Skin epidermis (tissue), 12 donors: ENCODE results near the gene IGBP1.
A peak's percentile ranks its signal among the peaks of the same experiment; 100 is the strongest.
"Not testable (repeated sequence)": the region's sequence is repeated elsewhere in the genome, so short reads cannot be mapped to it uniquely, and the experiment has no call there.

Source experiments
- H3K27ac ChIP-seq, 21 experiments: fragments of 200-600 bp; sonication (generic) in 11 of 21; one replicate each; pipeline ENCODE4 v1.5.0; 2020; ENCODE audit warnings: mild to moderate bottlenecking in 3 of 21, inconsistent platforms in 2 of 21, moderate library complexity in 2 of 21
- H3K4me3 ChIP-seq, 7 experiments: fragments of 200-600 bp; sonication (generic) in 2 of 7; one replicate each; pipeline ENCODE4 v1.5.0; 2020; ENCODE audit warnings: inconsistent platforms in 2 of 7, mild to moderate bottlenecking in 2 of 7, moderate library complexity in 1 of 7

The IGBP1 gene

GRCh38 chrX:70141373-70141772 lies 8.1 kb downstream of the IGBP1 start:
- H3K4me3 ChIP-seq: no peak overlapping the region
- H3K27ac ChIP-seq: no peak overlapping the region

DNA sequence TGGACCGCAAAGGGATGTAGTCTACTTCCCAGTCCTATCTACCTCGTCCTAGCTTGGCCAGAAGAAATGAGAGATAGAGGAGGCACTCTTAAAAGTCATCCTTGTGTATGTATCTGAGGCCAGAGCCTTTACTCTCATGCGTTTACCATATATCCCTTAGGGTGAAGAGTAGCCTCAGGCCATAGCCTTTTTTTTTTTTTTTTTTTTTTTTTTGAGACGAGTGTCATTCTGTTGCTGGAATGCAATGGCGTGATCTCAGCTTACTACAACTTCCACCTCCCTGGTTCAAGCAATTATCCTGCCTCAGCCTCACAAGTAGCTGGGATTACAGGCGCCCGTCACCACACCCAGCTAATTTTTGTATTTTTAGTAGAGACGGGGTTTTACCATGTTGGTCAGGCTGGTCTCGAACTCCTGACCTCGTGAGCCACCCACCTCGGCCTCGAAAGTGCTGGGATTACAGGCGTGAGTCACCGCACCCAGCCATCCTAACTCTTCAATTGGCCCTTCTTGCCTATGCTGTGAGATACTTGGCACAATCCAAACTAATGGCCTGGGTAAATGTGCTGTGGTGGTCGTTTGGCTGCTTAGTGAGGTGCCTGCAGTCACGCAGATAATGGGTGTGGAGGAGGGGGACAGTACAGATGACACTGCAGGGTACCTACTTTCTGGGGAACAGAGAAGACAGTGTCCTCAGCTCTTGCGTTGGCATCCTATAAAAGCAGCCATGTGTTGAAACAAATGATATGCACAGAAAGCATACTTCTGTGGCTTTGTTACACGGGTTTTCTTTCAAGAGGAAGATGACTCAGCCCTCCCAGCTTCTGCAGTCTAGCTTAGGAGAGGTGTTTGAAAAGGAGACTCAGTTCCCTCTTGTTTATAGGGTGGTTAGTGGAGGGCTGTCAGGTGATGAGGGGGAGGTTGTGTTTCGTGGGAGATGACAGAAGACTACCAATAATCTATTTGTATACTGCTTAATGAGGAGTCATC lies 33.6 kb downstream of the IGBP1 start:
- no peak overlapping the region for H3K4me3 ChIP-seq

DNA sequence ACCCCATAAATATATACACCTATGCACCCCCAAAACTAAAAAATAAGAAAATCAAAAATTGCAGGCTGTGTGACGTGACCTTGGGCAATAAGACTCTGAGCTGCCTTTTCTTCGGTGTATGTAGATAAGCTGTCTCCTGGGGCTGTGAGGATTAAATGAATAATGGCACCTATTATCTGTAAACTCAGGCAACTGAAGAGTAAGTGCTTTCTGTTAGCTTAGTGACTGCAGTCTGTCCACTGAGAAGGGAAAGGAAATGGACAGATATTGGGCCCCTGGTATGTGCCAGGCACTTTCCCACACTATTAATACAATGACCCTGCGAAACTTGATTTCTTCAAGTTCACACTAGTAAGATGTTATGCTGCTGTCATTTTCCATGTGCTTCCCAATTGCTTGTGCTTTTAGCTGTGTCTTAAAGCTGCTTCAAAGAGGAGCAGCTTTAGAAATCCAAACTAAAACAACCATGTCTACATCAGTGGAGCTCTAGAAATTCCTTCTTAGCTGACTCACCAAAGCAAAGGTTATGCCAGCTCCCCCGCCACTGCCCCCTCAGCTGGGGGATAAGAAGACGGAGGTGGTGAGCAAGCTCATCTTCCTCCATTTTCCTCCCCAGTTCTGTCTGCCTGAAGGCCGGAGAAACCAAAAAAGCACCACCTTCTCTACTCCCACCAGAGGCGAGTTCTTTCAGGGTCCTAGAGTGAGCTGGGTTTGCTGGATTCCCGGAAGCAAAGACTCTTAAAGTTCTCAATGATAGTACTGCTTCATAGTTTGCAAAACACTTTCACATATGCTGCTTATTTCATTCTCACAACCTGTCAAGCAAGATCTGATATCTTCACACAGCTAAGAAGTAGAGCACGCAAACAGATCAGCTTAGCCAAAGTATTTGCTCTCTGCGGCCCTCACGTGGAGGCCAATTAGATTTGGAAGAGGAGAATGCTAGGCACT lies 35.3 kb downstream of the IGBP1 start:
- peak overlapping the region in 1 of 7 experiments; percentile 8 for H3K4me3 ChIP-seq
- H3K27ac ChIP-seq: peak overlapping the region in 8 of 21 experiments; percentile 11 to 65 (median 32)

More for the DNA sequence above, 33.6 kb downstream of the IGBP1 start:
- H3K27ac ChIP-seq: peak overlapping the region in 1 of 21 experiments; percentile 8

- Histone ChIP-seq H3K4me3 (no peak overlapping the region), H3K27ac (peak overlapping the region in 1 of 21 experiments; percentile 36)
Observed at GRCh38 chrX:70169281-70169680, 36.0 kb downstream of the IGBP1 start.

DNA sequence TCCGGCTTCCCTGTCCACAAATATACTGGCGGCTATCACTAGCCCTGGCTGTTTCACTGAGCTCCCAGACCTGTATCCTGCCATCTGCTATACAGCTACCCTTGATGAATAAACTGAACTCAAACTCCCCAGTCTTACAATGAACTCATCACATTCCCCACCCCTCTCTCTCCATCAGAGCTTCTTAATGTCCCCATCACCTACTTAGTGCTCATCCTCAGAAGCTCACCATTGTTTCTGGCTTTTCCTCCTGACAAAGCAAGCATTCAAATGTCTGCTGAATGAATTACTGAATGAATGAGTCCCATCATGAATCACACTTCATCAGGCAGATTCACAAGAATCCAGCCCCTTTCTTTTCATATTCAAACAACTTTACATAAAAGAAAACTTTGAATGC lies 38.4 kb downstream of the IGBP1 start:
- Histone ChIP-seq H3K27ac (no peak overlapping the region), H3K4me3 (no peak overlapping the region)

GRCh38 chrX:70172221-70172620 lies 39.0 kb downstream of the IGBP1 start:
- H3K27ac ChIP-seq: no peak overlapping the region

GRCh38 chrX:70172964-70173363 lies 39.7 kb downstream of the IGBP1 start:
- Histone ChIP-seq H3K4me3 (no peak overlapping the region), H3K27ac (no peak overlapping the region)

More at GRCh38 chrX:70172221-70172620, 39.0 kb downstream of the IGBP1 start:
- no peak overlapping the region for H3K4me3 ChIP-seq

- no peak overlapping the region for H3K4me3 ChIP-seq
- H3K27ac ChIP-seq: no peak overlapping the region
Observed at GRCh38 chrX:70174754-70175153, 41.5 kb downstream of the IGBP1 start.

- no peak overlapping the region for H3K4me3 ChIP-seq
- H3K27ac ChIP-seq: no peak overlapping the region
Observed at GRCh38 chrX:70175338-70175737, 42.1 kb downstream of the IGBP1 start.

GRCh38 chrX:70176938-70177533 lies 43.8 kb downstream of the IGBP1 start, which contains the start of gene DGAT2L6:
DGAT2L6 (plus strand) TSS chrX:70177483; CDS start chrX:70177583, 100 bp downstream.
- Histone ChIP-seq H3K27ac (no peak within 1 kb of the TSS), H3K4me3 (no peak within 1 kb of the TSS)

DNA sequence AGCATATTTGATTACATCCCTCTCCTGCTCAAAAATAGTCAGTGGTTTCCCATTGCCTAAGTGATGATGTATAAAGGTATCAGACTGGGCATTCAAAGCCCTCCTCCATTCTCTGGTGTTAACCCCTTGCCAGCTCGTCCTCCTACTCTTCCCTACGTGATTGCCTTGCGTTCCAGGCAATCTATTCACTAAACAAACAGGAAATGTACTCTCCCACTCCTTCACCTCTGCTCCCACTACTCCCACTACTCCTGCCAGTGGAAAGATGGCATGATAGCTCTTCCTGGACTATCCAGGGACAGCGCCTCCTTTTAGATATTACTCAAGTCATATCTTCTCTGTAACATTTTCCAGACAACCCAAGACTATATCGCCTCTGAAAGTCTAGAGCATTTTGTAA lies 49.8 kb downstream of the IGBP1 start:
- Histone ChIP-seq H3K4me3 (no peak overlapping the region), H3K27ac (no peak overlapping the region)

DNA sequence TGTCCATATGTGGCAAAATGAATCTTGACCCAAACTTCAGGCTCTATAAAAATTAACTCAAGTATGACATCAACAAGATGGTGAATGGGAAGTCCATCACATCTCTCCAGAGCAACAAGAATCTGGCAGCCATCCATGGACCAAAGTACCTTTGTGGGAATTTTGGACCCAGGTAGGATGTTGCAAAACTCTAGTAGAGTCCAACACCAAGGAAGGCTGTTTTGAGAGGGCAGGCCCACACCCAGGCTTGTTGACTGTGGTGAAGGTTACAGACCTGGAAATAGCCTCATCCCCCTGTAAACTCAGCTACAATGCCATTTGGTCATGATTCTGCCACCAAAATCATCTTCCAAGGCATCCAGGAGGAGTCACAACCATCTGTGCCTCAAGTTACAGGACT lies 57.0 kb downstream of the IGBP1 start:
- H3K4me3 ChIP-seq: no peak overlapping the region
- no peak overlapping the region for H3K27ac ChIP-seq

DNA sequence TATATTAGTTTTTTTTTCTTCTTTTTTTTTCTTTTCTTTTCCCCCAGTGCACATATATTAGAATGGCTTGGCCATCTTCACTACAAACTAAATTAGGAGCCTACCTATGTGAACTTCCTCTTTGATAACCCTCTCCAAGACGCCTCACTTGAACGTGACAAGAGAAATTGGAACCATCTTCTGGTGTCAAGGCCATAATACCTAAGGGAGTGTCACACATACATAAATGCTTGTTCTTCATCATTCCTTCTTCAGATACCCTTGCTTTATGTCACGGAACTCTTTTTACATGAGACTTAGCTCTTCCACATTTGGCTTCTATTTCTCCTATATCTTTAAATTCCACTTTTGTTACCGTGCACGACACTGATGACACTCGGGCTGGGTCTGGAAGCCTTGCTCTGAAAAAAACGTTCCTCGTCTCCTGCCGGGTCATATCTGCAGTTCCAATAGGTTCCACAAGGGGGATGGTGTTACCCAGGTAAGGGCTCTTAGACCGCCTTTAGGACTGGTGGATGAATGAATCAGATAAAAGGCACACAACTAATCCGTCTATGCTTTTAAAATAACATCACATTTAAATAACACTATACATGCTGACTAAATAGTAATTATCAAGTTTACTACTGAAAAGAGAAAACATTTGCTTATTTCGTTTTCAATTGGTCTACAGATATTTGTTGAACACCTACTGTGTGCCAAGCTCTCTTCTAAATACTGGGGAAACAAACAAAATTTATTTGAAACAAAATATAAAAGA lies 63.9 kb downstream of the IGBP1 start:
- no peak overlapping the region for H3K4me3 ChIP-seq

DNA sequence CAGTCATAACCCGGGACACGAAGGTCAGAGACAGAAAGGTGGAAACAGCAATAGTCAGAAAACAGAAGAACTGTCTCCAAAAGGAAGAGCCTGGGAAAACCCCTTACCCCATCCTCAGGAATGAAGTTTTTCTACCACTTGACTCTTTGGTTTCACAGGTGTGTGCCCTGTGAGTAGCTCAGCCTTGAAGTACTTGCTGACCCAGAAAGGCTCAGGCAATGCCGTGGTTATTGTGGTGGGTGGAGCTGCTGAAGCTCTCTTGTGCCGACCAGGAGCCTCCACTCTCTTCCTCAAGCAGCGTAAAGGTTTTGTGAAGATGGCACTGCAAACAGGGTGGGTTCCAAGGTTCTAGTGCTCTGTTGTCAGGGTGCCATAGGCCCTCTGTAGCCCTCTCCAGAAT lies 68.5 kb downstream of the IGBP1 start:
- Histone ChIP-seq H3K4me3 (no peak overlapping the region), H3K27ac (no peak overlapping the region)

More for the DNA sequence above, 63.9 kb downstream of the IGBP1 start:
- H3K27ac ChIP-seq: no peak overlapping the region

DNA sequence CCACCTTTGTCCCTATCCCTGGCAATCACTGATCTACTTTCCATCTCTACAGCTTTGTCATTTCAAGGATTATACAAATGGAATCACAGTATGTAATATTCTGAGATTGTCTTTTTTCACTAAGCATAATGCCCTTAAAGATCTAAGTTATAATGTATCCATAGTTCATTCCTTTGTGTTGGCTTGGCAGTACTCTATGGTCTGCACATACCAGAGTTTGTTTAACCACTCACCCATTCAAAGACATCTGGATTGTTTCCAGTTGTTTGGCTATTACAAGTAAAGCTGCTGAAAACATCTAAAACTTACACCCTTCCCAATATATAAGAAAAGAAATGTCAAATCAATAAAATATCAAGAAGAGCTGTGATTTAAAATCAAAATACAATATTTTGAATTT lies 75.2 kb downstream of the IGBP1 start:
- no peak overlapping the region for H3K4me3 ChIP-seq
- no peak overlapping the region for H3K27ac ChIP-seq

GRCh38 chrX:70209570-70209969 lies 76.3 kb downstream of the IGBP1 start:
- H3K4me3 ChIP-seq: not testable (repeated sequence)

More at GRCh38 chrX:70209570-70209969, 76.3 kb downstream of the IGBP1 start:
- H3K27ac ChIP-seq: not testable (repeated sequence)
